NCI-H128 (cell line): ENCODE measurements around the gene MAPKAPK5.
A peak's percentile ranks its signal among the peaks of the same experiment; 100 is the strongest.
"Not testable (repeated sequence)": the region's sequence is repeated elsewhere in the genome, so short reads cannot be mapped to it uniquely, and the experiment has no call there.

Source experiments
- DNase-seq: peaks from one replicate; lab custom pipeline; 2025; ENCODE audit not compliant: unreplicated experiment; lab: John Stamatoyannopoulos, UW

Gene MAPKAPK5

GRCh38 chr12:111826992-111827391 is 15.0 kb upstream of the MAPKAPK5 start:
- DNase-seq = no peak

DNA sequence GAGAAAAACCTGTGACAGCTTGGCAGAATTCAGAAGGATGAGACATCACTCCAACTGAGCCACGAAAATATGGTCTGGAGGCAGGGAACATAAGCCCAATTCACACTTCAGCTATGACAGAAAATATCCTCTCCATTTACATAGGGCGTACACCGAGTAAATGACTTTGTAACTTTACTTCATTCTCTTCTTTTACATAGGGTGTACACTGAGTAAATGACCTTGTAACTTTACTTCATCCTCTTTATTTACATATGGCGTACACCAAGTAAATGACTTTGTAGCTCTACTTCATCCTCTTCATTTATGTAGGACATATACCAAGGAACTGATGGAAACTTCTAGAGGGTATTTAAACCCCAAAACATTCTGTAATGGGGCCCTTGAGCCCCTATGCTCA is 14.1 kb upstream of the MAPKAPK5 start:
- DNase-seq = no peak

- DNase-seq = no peak
Observed at GRCh38 chr12:111828338-111828979, 13.6 kb upstream of the MAPKAPK5 start.

DNA sequence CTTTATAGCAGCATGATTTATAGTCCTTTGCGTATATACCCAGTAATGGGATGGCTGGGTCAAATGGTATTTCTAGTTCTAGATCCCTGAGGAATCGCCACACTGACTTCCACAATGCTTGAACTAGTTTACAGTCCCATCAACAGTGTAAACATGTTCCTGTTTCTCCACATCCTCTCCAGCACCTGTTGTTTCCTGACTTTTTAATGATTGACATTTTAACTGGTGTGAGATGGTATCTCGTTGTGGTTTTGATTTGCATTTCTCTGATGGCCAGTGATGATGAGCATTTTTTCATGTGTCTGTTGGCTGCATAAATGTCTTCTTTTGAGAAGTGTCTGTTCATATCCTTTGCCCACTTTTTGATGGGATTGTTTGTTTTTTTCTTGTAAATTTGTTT is 12.4 kb upstream of the MAPKAPK5 start:
- DNase-seq = not testable (repeated sequence)

DNA sequence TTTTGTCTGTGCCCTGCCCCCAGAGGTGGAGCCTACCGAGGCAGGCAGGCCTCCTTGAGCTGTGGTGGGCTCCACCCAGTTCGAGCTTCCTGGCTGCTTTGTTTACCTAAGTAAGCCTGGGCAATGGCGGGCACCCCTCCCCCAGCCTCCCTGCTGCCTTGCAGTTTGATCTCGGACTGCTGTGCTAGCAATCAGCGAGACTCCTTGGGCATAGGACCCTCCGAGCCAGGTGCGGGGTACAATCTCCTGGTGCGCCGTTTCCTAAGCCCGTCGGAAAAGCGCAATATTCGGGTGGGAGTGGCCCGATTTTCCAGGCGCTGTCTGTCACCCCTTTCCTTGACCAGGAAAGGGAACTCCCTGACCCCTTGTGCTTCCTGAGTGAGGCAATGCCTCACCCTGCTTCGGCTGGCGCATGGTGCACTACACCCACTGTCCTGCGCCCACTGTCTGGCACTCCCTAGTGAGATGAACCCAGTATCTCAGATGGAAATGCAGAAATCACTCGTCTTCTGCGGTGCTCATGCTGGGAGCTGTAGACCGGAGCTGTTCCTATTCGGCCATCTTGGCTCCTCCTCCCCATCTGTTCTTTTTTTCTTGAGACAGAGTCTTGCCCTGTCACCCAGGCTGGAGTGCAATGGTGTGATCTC is 7.2 kb upstream of the MAPKAPK5 start:
- not testable (repeated sequence) for DNase-seq

- DNase-seq = not testable (repeated sequence)
Observed at GRCh38 chr12:111835531-111836181, 6.4 kb upstream of the MAPKAPK5 start.

DNA sequence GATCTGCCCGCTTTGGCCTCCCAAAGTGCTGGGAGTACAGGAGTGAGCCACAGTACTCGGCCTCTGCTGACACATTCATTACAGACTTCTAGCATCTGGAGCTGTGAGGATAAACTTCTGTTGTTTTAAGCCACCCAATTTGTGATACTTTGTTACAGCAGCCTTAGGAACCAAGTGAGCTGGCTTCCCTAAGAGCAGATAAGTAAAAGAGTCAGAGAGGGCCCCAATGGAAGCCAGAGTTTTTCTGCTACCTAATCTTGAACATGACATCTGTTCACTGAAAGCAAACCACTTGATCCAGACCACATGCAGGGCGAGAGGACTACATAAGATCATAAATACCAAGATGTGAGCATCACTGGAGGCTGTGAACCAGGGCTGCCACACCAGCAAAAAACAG is 3.7 kb upstream of the MAPKAPK5 start:
- DNase-seq = no peak

GRCh38 chr12:111840807-111841206 is 1.2 kb upstream of the MAPKAPK5 start:
- no peak for DNase-seq

DNA sequence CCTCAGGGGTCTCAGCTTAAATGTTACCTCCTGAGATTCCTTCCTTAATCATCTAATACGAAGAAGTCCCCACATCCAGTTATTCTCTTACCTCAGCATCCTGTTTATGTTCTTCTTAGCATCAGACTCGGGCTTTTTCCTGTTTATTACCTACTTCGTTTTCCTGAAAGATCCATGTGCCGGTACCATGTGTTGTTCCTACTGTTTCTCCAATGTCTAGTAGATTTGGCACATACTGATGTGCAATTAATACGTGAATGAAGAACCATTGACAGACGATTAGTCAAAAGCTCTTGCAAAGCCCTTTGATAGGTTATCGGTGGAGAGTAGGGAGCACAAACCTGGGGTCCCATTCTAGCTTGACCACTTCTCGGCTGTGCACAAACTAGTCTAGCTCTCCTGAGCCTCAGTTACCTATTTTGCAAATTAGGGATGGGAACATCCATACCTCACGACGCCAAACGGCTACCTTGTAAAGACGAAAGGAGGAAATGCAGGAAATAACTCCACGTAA is 735 bp upstream of the MAPKAPK5 start:
- no peak for DNase-seq

DNA sequence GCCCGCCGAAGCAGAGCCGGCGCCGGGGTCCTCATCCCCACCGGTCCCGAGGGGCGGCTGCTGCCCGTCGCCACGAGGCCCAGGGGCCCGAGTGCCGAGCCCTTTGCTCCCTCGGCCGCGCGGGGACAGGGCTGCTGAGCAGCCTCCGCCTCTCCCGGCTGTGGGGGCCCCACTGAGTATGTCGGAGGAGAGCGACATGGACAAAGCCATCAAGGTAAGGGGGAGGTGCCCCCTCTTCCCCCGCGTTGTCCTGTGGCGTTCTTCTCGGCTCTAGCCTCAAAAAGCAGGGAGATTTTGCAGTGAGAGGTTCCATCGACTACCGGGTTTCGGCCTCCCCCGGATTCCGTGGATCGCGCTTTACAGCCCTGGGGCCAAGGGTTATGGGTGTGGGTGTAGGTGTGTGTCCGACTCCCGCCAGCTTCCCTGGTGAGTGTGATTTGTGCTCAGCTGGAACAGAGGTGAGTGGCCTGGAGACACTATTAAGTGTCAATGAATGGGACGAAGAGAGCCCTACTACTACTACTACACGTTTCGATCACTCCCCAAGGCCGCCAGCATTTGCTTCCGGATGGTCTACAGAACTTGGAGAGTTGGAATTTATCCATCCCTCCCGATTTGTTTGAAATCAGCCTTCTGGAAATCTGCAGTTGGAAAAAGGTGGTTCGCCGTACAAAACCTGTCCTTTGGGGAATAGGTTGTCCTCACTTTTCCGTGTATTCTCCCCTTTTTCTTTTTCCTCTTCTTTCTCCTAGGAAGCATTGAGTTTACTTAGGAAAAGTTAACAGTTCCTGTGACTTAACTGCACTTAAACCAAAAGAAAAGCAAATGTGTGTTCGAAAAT is 748 bp downstream of the MAPKAPK5 start:
- DNase-seq = no peak

- peak; percentile 8 for DNase-seq
Observed at GRCh38 chr12:111846016-111846415, 4.0 kb downstream of the MAPKAPK5 start.

- DNase-seq = no peak
Observed at GRCh38 chr12:111850526-111850925, 8.5 kb downstream of the MAPKAPK5 start.

DNA sequence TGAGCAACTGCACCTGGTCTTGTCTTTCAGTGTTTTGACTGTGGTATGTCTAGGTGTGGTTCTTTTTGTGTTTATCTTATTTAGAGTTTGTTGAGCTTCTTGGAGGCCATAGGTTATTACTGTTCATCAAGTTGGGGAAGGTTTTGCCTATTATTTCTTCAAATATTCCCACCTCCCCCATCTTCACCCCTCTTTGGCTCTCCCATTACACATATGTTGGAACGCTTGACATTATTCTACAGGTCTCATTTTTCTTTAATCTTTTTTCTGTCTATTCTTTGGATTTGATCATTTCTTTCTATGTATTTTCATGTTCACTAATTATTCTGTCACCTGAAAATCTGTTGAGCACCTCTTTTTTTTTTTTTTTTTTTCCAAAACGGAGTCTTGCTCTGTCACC is 16.2 kb downstream of the MAPKAPK5 start:
- DNase-seq = no peak

DNA sequence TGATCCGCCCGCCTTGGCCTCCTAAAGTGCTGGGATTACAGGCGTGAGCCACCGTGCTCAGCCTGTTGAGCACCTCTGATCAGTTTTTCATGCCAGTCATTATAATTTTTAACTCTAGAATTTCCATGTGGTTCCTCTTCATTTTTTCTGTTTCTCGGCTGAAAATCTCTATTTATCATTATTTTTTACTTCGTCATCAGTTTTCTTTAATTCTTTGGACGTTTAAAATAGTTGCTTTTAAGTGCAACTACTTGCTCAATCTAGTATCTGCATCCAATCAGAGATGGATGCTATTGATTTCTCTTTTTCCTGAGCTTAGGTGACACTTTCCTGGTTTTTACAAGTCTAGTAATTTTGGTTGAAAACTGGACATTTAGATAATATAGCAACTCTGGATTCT is 16.8 kb downstream of the MAPKAPK5 start:
- no peak for DNase-seq

GRCh38 chr12:111864913-111865312 is 22.9 kb downstream of the MAPKAPK5 start:
- no peak for DNase-seq

- DNase-seq = no peak
Observed at GRCh38 chr12:111867531-111867930, 25.5 kb downstream of the MAPKAPK5 start.

DNA sequence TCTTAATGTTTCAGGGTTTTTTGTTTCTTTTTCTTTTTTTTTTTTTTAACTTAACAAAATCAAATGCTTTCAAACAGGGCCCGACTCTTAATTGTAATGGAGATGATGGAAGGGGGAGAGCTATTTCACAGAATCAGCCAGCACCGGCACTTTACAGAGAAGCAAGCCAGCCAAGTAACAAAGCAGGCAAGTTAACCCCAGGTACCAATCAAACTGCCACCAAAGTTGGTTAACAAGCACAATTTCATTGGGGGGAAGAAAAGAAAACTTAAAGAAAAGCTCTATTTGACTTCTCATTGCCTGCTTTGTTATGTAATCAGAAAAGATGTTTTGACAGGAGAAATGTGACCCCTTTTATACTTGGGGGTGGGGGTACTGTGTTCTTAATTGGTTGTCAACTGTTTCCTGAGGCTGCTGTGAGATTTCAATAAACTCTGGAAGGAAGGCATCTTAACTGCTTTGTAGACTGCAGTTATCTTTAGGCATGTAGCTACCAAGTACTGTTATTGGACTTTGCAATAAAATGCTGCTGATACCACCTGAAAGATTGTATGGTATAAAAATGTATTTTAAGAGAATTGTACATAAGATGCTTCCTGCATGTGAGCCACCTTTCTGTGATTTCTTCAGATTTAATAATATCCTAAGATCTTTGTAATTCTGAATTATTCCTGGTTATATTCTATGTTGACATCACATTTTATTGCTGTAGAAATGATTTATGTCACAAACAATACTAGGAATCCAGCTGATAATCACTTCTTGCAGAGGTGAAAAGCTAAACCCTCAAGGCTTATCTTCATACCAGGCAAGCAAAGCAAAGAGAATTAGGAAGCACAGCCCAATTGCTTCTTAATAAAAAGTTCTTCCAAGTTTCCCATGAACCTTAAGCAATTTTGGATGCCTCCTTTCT is 26.9 kb downstream of the MAPKAPK5 start:
- DNase-seq = no peak

DNA sequence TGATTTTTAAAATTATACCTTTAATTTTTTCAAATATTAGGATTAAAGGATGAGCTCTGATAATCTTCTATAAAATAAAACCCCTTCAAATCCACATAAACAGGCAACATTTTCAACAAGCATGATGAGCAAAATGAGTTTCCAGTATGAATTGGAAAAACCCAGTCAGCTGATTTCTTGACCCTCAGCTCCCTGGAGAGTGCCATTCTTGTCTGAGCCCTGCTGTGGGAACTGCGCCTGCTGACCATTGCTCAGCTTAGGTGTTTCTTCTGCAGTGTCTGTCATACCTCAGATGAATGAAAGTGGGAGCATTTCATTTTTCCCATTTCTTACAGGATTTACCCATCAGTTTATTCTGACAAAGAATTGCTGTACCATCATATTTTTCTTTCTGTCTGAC is 27.6 kb downstream of the MAPKAPK5 start:
- no peak for DNase-seq

DNA sequence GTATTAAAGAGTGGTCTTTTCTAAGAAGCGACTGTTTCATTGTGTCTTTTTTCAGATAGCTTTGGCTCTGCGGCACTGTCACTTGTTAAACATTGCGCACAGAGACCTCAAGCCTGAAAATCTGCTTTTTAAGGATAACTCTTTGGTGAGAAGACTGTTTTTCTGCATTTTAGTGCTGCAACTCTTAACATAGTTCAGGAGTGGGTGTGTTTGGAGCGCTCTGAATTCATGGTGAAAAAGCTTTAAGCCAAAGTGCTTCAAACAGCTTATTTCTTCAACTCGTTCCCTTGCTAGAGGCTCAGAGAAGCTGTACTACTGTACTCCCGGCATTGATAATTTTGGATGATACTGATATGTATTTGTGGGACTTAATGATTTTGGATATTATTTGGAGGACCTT is 28.2 kb downstream of the MAPKAPK5 start:
- no peak for DNase-seq

- DNase-seq = no peak
Observed at GRCh38 chr12:111870706-111871105, 28.7 kb downstream of the MAPKAPK5 start.
